Right lobe of liver (tissue), 6 donors: ENCODE measurements around the gene CORO7. TPM values are rescaled to one million over a fixed set of nuclear protein-coding genes. Genes with fewer than 3 reads are reported as not detected.
"Not testable (repeated sequence)": the region's sequence is repeated elsewhere in the genome, so short reads cannot be mapped to it uniquely, and the experiment has no call there.

Experiments
- ATAC-seq, 4 donors: fragments of 200-7000 bp; cut with Tn5 transposase; one replicate each; pipeline ENCODE4 v1.9.1; 2020; ENCODE audit warnings: mild to moderate bottlenecking in 4 of 4, moderate library complexity in 4 of 4
- DNase-seq, 3 donors: peaks; one replicate each; pipeline ENCODE4 v3.0.0-alpha.2; 2020
- H3K27ac ChIP-seq, 3 donors: fragments of 200-600 bp; one replicate each; pipeline ENCODE4 v1.8.0; 2022
- H3K27me3 ChIP-seq, 2 donors: fragments of 200-600 bp; one replicate each; pipeline ENCODE4 v1.8.0; 2022
- H3K36me3 ChIP-seq, 4 donors: fragments of 200-600 bp; sonication (generic) in 1 of 4; one replicate each; pipeline versions ENCODE4 v1.5.1 to v1.8.0; 2017 to 2022; ENCODE audit warnings: control low read depth in 1 of 4
- H3K4me1 ChIP-seq, 4 donors: fragments of 200-600 bp; sonication (generic) in 1 of 4; one replicate each; pipeline versions ENCODE4 v1.5.1 to v1.8.0; 2017 to 2022; ENCODE audit warnings: control low read depth in 1 of 4
- H3K4me3 ChIP-seq, 3 donors: fragments of 200-600 bp; one replicate each; pipeline ENCODE4 v1.8.0; 2022
- H3K9me3 ChIP-seq, 4 donors: fragments of 200-600 bp; sonication (generic) in 1 of 4; one replicate each; pipeline versions ENCODE4 v1.5.1 to v1.8.0; 2017 to 2022; ENCODE audit warnings: control low read depth in 1 of 4
- POLR2A ChIP-seq: fragments of 450-650 bp; IDR thresholded peaks from one replicate; pipeline ENCODE4 v1.6.1; 2017; ENCODE audit warnings: antibody characterized with exemption, mild to moderate bottlenecking
- WGBS: methylation state at CpG from one replicate; pipeline ENCODE4 v1.1.6; 2018; ENCODE audit warnings: low coverage, low lambda C conversion rate; ENCODE audit not compliant: insufficient coverage; ENCODE audit errors: missing lambda C conversion rate; 5-methylcytosine and 5-hydroxymethylcytosine counted together
- intact Hi-C, 2 donors: fragments of 100-400 bp; cut with DNase I; formaldehyde crosslinking; loops; one replicate each; pipeline versions ENCODE4 v1.11.2 to v1.14.1; 2022
- total RNA-seq, 6 experiments: library from RNA; depleted of rRNA in 2 of 6; stranded (reverse); fragments of >200 nt in 2 of 6; fragmentation: NEBNext Ultra II Directional in 3 of 6; extraction: Animal tissue kit (Norgen Biotek cat#: 25700) in 3 of 6; gene quantifications; one replicate each; pipeline versions ENCODE4 v1.1.0 to v1.2.4, GENCODE V29; 2016 to 2023
- TF ChIP-seq, protein P1 (sequence below), 4 donors: fragments of 200-600 bp in 3 of 4; fragments of 450-650 bp in 1 of 4; IDR thresholded peaks; one replicate each; pipeline versions ENCODE4 v1.5.1 to v1.8.0; 2016 to 2022; ENCODE audit warnings: antibody characterized with exemption in 4 of 4, mild to moderate bottlenecking in 2 of 4
- donor health status: DM: no; HTN: yes; CAD: no.
- donor health status: DM: no; HTN: no; CAD: no.
- donor health status: DM: no; HTN: no; CAD: no.
- donor health status: DM: no; HTN: yes; CAD: no.
- donor health status: DM: no; HTN: yes; CAD: no.

CORO7 gene
- total RNA-seq, 6 experiments from 2014 or later, result 7.8 to 22.9 (median 13.3) TPM

DNA sequence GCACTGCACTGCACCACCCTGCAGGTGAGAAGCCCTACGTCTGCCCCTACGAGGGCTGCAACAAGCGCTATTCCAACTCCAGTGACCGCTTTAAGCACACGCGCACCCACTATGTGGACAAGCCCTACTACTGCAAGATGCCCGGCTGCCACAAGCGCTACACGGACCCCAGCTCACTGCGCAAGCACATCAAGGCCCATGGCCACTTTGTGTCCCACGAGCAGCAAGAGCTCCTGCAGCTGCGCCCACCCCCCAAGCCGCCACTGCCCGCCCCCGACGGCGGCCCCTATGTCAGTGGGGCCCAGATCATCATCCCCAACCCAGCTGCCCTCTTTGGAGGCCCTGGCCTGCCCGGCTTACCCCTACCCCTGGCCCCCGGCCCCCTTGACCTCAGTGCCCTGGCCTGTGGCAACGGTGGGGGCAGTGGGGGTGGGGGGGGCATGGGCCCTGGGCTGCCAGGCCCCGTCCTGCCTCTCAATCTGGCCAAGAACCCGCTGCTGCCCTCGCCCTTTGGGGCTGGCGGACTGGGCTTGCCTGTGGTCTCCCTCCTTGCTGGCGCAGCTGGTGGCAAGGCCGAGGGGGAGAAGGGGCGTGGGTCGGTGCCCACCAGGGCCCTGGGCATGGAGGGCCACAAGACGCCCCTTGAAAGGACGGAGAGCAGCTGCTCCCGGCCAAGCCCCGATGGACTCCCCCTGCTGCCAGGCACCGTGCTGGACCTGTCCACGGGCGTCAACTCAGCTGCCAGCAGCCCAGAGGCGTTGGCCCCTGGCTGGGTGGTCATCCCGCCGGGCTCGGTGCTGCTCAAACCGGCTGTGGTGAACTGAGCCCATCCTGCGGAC is 79.5 kb downstream of the CORO7 start:
- H3K36me3 ChIP-seq, result peaks cover 0 to 17% (median 7%) of the 10 kb centered on the region in 4 donors
- no peaks in the 10 kb centered on the region for H3K27me3 ChIP-seq
- intact Hi-C loops, result loop anchor here in 1 of 2 donors (5.0 kb wide), 1 partner anchor 135 kb away; no protein-coding TSS in a partner anchor
- WGBS, result 72% methylated on average over 3 of the region's 41 CpGs
- H3K27ac ChIP-seq, result no peak overlapping the region
- ATAC-seq, result no peak
- H3K9me3 ChIP-seq, result no peaks in the 10 kb centered on the region
- DNase-seq, result peak in 1 of 3 donors; percentile 55
- H3K4me3 ChIP-seq, result no peak overlapping the region
- H3K4me1 ChIP-seq, result no peaks in the 10 kb centered on the region
- TF ChIP-seq, protein P1, sequence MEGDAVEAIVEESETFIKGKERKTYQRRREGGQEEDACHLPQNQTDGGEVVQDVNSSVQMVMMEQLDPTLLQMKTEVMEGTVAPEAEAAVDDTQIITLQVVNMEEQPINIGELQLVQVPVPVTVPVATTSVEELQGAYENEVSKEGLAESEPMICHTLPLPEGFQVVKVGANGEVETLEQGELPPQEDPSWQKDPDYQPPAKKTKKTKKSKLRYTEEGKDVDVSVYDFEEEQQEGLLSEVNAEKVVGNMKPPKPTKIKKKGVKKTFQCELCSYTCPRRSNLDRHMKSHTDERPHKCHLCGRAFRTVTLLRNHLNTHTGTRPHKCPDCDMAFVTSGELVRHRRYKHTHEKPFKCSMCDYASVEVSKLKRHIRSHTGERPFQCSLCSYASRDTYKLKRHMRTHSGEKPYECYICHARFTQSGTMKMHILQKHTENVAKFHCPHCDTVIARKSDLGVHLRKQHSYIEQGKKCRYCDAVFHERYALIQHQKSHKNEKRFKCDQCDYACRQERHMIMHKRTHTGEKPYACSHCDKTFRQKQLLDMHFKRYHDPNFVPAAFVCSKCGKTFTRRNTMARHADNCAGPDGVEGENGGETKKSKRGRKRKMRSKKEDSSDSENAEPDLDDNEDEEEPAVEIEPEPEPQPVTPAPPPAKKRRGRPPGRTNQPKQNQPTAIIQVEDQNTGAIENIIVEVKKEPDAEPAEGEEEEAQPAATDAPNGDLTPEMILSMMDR (IDR thresholded peaks at IDR 0.05), result no peak
- no peak for TF ChIP-seq POLR2A

DNA sequence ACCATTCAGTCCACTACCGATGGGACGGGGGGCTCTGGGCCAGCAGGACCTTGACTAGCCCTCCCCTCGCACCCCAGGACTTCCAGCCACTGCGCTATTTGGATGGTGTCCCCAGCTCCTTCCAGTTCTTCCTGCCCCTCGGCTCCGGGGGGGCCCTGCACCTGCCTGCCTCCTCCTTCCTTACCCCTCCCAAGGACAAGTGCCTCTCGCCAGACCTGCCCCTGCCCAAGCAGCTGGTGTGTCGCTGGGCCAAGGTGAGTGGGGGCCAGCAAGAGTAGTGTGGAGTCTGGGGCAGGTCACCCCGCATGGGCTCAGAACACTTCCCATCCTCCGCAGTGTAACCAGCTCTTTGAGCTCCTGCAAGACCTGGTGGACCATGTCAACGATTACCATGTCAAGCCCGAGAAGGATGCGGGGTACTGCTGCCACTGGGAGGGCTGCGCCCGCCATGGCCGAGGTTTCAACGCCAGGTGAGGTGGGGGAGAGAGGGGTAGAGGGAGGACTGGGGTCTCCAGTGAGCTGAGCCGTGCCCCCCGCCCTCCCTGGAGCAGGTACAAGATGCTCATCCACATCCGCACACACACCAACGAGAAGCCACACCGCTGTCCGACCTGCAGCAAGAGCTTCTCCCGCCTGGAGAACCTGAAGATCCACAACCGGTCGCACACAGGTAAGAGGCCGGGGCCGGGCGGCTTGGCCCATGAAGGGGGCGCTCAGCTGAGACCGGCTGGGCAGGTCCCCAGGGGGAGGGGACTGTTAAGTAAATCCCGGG is 81.5 kb downstream of the CORO7 start:
- DNase-seq, result no peak

DNA sequence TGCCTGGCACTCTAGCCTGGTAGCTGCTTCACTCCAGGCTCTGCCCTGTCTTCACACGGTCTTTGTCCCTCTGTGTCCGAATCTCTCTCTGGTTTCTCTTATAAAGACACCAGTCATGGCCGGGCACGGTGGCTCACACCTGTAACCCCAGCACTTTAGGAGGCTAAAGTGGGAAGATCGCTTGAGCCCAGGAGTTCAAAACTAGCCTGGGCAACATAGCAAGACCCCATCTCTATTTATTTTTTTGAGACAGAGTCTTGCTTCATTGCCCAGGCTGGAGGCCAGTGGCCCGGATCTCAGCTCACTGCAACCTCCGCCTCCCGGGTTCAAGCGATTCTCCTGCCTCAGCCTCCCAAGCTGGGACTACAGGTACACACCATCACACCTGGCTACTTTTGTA is 82.7 kb downstream of the CORO7 start:
- H3K27ac ChIP-seq, H3K9me3 ChIP-seq, DNase-seq, H3K4me3 ChIP-seq, H3K27me3 ChIP-seq, H3K36me3 ChIP-seq, ATAC-seq: not testable (repeated sequence)
- peaks cover 0 to 11% (median under 1%) of the 10 kb centered on the region in 4 donors for H3K4me1 ChIP-seq
- 77% methylated on average over 7 of the region's 9 CpGs for WGBS
- intact Hi-C loops, result loop anchor here in 1 of 2 donors (5.0 kb wide), 2 partner anchors 46 to 131 kb away; no protein-coding TSS in a partner anchor

More for the DNA sequence above, 81.5 kb downstream of the CORO7 start:
- Histone ChIP-seq H3K27me3 (no peaks in the 10 kb centered on the region), H3K9me3 (no peaks in the 10 kb centered on the region), H3K4me1 (peaks cover 0 to 3% (median 0%) of the 10 kb centered on the region in 4 donors), H3K36me3 (peaks cover 0 to 9% (median 4%) of the 10 kb centered on the region in 4 donors), H3K27ac (no peak overlapping the region), H3K4me3 (no peak overlapping the region)
- WGBS, result 82% methylated on average over 4 of the region's 32 CpGs
- intact Hi-C loops, result loop anchor here (5.0 kb wide), 2 partner anchors 48 to 133 kb away; no protein-coding TSS in a partner anchor
- ATAC-seq, result no peak
- TF ChIP-seq, protein P1 (IDR thresholded peaks at IDR 0.05), result no peak
- TF ChIP-seq POLR2A, result no peak

DNA sequence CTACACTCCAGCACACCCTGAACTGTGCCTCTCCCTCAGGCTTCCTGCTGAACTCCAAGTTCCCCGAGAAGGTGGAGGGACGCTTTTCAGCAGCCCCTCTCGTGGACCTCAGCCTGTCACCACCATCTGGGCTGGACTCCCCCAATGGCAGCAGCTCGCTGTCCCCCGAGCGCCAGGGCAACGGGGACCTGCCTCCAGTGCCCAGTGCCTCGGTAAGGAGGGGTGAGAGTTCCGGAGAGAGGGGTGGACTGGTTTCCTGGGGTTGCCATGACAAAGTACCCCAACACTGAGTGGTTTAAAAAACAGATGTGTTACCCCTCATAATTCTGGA is 83.1 kb downstream of the CORO7 start:
- TF ChIP-seq, protein P1 (IDR thresholded peaks at IDR 0.05), result no peak
- TF ChIP-seq POLR2A, result no peak
- no peak for ATAC-seq
- H3K27ac ChIP-seq, result no peak overlapping the region
- H3K4me3 ChIP-seq, result no peak overlapping the region
- 60% methylated on average over 1 of the region's 9 CpGs for WGBS
- H3K27me3 ChIP-seq, result no peaks in the 10 kb centered on the region
- H3K36me3 ChIP-seq, result no peaks in the 10 kb centered on the region
- H3K9me3 ChIP-seq, result no peaks in the 10 kb centered on the region
- no peak for DNase-seq
- intact Hi-C loops, result loop anchor here in 1 of 2 donors (5.0 kb wide), 2 partner anchors 46 to 131 kb away; no protein-coding TSS in a partner anchor
- H3K4me1 ChIP-seq, result peaks cover 0 to 15% (median 2%) of the 10 kb centered on the region in 4 donors
